Nucleus accumbens (tissue), 56 donors: ENCODE results near the gene ARHGEF28.

Experiments used
- DNase-seq, 56 donors: peaks; one replicate each; lab custom pipeline; 2025; lab: John Stamatoyannopoulos, UW

ARHGEF28 gene

DNA sequence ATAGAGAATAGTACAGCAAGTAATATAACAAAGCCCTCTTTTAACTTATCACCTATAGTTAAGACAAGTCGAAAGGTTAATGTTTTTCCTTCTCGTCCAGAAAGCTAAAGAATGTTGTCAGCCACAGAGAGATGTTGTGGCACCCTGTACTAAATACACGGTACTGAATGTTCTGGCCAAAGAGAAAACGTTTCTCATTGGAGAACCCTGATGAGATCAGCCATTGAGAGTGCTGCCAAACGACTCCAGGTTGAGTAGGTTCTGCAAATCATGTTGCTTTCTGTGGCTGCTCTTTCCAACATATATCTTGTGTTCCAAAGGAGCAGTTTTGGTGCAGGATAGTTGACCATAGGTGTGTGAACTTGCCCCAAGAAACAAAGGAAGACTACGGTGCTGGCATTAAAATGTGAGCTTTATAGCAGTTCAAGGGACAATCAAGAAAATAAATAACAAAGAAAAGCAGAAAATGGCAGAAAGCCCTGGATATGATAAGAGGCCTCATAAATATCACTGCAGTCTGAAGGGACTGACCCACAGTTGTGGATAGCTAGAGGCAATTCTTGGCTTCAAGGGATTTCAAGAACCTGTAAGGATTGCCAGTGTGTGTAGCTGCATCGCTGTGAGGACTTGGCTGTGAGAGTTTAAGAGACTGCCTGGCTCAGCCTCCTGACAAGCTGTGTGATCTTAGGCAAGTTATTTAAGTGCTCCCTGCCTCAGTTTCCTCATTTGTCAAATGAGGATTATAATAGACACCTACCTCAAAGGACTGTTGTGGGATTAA is 102.7 kb downstream of the ARHGEF28 start:
- DNase-seq = no peak

DNA sequence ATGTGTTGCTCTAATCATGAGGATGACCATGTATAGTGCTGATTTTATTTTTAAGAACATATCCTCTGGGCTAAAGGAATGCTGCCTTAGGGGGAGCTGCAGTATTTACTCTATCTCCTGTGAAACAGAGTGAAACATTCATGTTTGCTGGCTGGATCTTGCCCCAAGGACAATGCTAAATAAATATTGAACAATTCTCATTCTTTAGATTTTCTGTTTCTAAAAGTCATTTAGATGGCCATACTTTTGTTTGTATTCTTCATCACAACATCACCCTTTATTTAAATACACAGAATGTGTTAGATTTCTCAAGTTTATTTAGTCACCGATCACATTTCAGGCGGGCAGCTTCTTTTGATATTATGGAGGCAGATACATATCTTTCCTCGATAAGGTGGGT is 103.3 kb downstream of the ARHGEF28 start:
- no peak for DNase-seq

- DNase-seq = no peak
Measured at GRCh38 chr5:73732045-73732444, 106.0 kb downstream of the ARHGEF28 start.

DNA sequence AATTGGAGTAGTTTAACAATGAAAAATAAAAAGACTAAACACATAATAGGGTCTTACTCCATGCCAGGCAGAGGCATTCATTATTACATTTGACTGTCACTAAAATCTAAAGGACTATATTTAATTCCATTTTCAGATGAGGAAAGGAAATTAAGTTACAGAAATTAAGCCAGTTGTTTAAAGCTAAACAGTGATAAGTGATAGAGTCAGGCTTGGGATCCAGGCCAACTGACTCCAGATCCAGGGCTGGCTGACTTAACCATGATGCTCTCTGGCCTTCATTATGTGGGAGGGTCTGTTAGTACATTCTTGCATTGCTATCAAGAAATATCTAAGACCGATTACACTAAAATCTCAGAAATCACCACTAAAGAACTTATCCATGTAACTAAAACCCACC is 107.2 kb downstream of the ARHGEF28 start:
- no peak for DNase-seq

DNA sequence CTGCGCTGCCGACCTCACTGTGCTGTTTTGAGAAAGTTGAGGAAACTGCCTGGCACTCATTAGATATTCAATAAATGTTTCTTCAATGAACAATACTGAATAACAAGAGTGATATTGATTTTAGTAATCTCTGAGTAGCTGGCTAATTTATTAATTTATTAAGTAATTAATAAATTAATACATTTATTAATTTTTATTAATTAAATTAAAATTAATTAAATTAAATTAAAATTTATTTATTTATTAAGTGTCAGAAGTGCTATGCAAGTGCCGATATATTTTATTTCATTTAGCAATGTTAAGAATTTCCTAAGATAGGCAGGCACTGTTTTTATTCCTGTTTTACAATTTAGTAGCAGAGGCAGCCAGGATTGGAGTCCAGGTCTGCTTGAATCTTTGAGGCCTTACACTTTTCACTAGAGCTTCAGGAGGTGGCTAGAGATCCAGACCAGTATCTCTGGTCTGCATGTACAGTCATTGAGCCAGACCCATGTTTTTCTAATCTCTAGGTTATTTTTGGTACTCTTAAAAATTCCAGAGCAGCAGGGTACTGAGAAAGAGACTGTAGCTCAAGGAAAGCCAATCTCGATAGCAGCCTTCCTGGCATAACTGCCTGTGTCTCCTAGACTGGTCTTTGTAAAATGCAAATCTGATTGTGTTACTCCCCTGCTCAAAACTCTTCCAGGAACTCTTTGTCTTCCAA is 109.2 kb downstream of the ARHGEF28 start:
- no peak for DNase-seq

DNA sequence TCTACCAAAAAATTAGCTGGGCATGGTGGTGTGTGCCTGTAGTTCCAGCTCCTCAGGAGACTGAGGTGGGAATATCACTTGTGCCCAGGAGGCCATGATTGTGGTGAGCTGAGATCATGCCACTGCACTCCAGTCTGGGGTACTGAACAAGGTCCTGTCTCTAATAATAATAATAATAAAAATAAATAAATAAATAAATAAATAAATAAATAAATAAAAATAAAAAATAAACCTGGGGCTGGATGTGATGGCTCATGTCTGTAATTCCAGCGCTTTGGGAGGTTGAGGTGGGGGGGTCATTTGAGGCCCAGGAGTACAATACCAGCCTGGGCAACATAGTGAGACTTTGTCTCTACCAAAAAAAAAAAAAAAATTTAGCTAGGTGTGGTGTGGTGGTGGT is 113.7 kb downstream of the ARHGEF28 start:
- DNase-seq = no peak

DNA sequence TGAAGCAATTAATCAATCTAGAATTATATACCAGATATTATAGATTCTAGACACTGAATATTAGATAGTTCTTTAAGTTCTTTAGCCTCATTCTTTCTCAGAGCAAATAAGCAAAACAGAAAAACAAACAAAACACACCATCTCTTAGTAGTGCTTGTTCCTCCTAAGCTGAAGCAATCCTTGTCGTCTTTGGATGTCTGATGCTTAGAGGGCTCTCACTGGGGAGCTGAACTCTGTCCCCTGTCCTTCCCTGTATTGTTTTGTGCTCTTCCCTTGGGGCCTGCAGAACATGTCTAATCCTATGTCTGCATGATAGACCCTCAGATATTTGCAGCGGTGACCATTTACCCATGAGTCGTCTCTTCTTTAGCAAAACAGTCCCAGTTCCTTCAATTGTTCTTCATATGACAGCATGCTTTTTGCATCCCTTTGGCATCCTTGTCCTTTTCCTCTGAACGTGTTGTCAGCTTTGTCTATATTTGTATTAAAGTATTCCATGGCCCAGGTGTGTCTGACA is 114.3 kb downstream of the ARHGEF28 start:
- no peak for DNase-seq

DNA sequence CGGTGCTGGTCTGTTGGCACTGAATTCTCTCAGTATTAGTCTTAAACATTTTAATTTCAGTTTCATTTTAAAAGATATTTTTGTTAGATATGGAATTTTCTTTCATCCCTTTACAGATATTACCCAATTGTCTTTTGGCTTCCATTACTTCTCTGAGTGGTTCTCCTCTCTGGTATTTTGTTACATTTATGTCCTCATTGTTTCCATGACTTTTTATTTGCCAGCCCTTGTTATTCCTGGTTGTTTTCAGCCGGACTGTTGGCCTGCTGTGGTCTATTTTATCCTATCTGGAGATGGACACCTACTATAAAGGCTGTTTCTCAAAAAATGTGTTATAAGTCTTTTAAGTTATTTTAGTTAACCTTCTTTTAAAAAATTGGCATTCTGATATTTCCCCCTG is 117.2 kb downstream of the ARHGEF28 start:
- DNase-seq = no peak

DNA sequence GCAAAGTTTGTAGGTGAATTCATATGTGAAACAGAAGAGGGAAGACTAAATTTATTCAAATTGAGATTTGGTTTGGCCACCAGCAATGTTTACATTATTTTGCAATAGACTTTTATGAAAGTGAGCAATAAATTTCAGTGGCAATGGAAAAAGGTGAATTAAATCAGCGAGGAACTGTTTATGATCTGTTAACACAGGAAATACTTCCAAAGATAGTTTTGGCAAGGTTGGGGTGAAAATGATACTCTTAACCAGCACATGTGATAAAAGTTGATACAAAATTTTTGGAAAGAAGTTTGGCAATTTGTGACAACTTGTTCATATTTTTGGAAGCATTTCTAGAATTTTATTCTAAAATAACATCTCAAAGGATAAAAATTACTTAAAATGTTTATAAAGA is 119.8 kb downstream of the ARHGEF28 start:
- no peak for DNase-seq

GRCh38 chr5:73746608-73747007 is 120.6 kb downstream of the ARHGEF28 start:
- DNase-seq = no peak

- no peak for DNase-seq
Measured at GRCh38 chr5:73747696-73748380, 121.8 kb downstream of the ARHGEF28 start.

DNA sequence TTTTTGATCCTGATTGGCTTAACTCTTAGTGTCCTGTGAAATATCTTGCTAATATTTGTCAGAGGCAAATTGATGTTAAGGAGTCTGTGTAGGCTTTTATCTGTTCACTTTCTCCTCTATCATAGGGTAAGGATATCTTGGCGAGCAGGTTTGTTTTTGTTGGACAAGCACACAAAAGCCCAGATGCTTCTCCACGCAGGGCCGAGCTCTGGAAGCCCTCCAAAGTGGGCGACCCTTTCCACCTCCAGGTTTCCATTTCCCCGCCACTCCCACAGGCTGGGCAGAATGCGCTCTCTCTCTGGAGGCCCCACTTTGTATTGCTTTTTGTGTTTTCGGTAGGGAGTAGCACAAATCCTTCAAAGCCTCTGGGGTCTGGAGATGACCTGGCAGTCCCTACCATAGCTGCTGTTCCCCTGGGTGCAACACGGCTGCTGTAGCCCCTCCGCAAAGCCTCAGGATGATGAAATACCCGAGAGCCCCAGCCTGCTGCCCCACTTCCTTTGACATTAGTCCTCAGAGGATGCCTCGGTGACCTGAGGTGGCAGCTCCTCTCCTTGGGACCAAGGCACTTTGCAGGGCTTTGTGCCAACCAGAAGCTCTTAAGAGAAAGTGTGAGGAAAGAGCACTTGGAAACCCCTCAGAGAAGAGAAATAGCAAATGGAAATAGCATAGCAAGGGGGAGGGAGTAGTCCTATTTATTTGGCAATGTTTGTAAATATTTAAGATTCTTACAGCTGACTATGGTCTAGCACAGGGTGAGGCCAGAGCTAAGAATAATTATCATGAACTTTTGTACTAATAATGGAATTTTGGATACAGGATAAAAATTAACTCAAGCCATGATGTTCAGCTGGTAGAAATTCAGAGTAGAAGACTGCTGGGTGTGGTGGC is 122.8 kb downstream of the ARHGEF28 start:
- DNase-seq = no peak

GRCh38 chr5:73749485-73750270 is 123.7 kb downstream of the ARHGEF28 start:
- no peak for DNase-seq

DNA sequence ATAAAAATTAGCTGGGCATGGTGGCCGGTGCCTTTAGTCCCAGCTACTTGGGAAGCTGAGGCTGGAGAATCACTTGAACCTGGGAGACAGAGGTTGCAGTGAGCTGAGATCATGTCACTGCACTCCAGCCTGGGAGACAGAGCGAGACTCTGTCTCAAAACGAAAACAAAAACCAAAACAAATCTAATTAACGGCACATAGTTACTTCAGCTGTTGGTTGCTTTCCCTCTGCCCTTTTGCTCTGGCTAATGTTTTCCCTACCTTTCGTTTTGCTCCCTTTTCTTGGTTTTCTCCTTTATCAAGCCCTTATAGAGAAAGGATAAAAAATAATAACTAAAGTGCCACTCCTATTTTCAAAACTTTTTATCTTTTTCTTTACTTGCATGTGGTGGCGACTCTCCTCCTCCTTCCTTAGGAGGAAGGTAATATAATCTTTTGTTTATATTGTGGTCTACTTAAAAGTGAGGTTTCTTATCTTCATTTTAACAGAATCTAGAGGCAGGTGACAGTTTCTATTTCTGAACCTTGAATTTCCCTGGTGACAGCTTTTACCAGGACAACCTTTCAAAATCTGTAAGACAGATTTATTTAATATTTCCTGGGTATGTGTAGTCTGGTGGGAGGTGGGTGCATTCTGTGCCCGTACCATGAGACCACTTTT is 125.4 kb downstream of the ARHGEF28 start:
- DNase-seq = no peak

DNA sequence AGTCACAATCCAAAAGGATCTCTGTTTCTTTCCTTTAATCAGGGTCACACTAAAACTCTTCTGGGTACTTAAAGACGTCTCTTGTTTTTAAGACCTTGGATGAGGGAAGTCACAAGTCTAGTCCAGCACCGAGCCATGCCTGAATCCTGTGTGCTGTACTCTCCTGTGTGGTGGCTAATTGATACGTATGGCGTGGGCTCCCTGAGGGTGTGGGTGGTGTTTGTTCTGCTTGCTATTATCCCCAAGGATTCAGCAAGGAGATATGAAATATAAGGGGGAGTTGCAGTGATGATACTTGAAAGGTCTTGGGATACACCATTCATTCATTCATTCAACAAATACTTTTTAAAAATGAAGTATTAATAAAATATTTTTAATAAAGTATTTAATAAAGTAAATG is 128.3 kb downstream of the ARHGEF28 start:
- DNase-seq = no peak

- no peak for DNase-seq
Measured at GRCh38 chr5:73757416-73757815, 131.4 kb downstream of the ARHGEF28 start.

DNA sequence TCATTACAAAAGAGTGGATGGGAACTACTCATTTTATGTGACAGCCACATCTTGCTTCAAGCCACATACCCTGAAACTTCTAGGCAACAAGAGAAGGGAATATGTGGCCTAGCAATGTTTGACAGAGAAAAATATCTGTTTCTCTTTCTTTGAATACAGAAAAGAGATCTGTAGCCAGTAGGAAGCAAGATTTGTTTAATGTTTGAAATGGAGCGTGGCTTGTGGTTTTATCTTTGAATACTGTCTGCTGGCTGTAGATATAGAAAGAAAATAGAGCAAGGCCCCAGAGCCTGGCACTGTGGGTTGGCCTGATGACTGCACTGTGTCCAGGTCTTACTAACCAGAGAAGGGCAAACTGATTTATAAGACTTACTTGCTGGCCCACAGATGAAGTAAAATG is 133.8 kb downstream of the ARHGEF28 start:
- no peak for DNase-seq

- no peak for DNase-seq
Measured at GRCh38 chr5:73763300-73764032, 137.5 kb downstream of the ARHGEF28 start.
